IPS-15b (cell line): Measurements from ENCODE around the gene PCDHB9.
A peak's percentile ranks its signal among the peaks of the same experiment; 100 is the strongest.
"Not testable (repeated sequence)": the region's sequence is repeated elsewhere in the genome, so short reads cannot be mapped to it uniquely, and the experiment has no call there.

Source experiments
- H3K27me3 ChIP-seq: one replicate; pipeline ENCODE4 v1.6.1; 2013; ENCODE audit warnings: low read length; ENCODE audit not compliant: control insufficient read depth, insufficient read depth
- H3K36me3 ChIP-seq: one replicate; pipeline ENCODE4 v1.6.1; 2013; ENCODE audit warnings: low read length; ENCODE audit not compliant: control insufficient read depth, insufficient read depth
- H3K4me1 ChIP-seq: one replicate; pipeline ENCODE4 v1.6.1; 2013; ENCODE audit warnings: mild to moderate bottlenecking, low read length; ENCODE audit not compliant: control insufficient read depth, insufficient read depth
- H3K4me3 ChIP-seq: one replicate; pipeline ENCODE4 v1.5.1; 2013; ENCODE audit warnings: low read depth, low read length
- H3K9ac ChIP-seq: one replicate; pipeline ENCODE4 v1.6.1; 2013; ENCODE audit warnings: low read depth, mild to moderate bottlenecking, low read length
- H3K9me3 ChIP-seq: one replicate; pipeline ENCODE4 v1.6.1; 2013; ENCODE audit warnings: mild to moderate bottlenecking, low read length; ENCODE audit not compliant: control insufficient read depth, insufficient read depth

The PCDHB9 gene

DNA sequence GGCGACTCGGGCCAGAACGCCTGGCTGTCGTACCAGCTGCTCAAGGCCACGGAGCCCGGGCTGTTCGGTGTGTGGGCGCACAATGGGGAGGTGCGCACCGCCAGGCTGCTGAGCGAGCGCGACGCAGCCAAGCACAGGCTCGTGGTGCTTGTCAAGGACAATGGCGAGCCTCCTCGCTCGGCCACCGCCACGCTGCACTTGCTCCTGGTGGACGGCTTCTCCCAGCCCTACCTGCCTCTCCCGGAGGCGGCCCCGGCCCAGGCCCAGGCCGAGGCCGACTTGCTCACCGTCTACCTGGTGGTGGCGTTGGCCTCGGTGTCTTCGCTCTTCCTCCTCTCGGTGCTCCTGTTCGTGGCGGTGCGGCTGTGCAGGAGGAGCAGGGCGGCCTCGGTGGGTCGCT, 7.4 kb downstream of the PCDHB9 start:
- H3K9ac ChIP-seq, H3K36me3 ChIP-seq, H3K27me3 ChIP-seq, H3K4me1 ChIP-seq, H3K9me3 ChIP-seq, H3K4me3 ChIP-seq: not testable (repeated sequence)

DNA sequence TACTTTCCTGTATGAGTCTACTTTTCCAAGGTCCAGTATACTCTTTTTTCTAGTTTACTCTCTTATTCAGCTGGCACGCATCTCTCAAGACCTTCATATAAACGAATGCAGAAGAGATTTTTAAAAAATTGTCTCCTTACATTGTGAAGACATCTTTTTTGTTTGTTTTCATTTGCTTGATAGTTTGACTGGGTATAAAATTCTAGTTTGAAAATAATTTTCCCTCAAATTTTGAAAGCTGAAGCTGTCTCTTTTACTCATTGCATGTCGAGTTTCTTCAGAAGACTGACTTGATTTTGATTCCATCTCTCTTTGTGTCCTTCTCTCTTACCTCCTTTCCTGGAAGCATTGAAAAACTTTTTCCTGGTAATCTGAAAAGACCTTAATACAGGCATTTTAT, 9.4 kb downstream of the PCDHB9 start:
- H3K27me3 ChIP-seq, result no peaks in the 10 kb centered on the region
- no peaks in the 10 kb centered on the region for H3K9me3 ChIP-seq

DNA sequence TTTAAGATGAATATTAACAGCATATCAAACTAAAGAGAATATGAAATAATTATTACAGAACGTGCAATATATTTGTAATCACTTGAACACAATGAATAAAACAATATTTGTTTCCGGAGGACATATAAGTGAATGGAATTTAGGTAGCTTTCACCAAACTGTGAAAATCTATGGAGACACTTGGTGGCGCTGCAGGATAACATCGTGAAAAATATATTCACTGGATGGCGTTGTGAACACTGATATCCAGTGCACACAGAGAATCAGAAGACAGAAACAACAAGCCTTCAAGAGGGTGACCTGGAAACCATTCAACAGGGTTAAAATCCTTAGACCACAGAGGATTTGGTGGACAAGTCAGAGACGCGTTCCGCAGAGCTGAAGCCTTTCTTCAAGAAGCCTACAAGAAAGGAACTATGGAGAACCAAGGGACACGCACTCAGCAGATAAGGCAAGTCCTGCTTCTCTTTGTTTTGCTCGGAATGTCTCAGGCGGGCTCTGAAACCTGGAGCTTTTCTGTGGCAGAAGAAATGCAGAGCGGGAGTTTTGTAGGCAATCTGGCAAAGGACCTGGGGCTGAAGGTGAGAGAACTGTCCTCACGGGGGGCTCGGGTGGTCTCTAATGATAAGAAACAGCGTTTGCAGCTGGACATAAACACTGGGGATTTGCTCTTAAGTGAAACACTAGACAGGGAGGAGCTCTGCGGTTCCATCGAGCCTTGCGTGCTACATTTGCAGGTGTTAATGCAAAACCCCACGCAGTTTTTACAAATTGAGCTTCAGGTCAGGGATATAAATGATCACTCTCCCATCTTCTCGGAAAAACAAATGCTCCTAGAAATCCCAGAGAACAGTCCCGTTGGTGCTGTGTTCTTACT, 12.6 kb downstream of the PCDHB9 start, which contains the start of gene PCDHB11:
Gene PCDHB11 (plus strand): TSS at position 269 of the 877 bp plus-strand sequence. CDS start 148 bp downstream, at position 417.
- no peak within 1 kb of the TSS for H3K9ac ChIP-seq
- H3K9me3 ChIP-seq, result no peaks in the 10 kb centered on the region
- H3K4me1 ChIP-seq, result no peaks in the 10 kb centered on the region
- no peaks in the 10 kb centered on the region for H3K36me3 ChIP-seq
- H3K27me3 ChIP-seq, result no peaks in the 10 kb centered on the region
- H3K4me3 ChIP-seq, result peak within 1 kb of the TSS; percentile 8

More for the DNA sequence above, 9.4 kb downstream of the PCDHB9 start:
- H3K36me3 ChIP-seq, result no peaks in the 10 kb centered on the region
- no peaks in the 10 kb centered on the region for H3K4me1 ChIP-seq
- no peak overlapping the region for H3K9ac ChIP-seq
- H3K4me3 ChIP-seq, result no peak overlapping the region

DNA sequence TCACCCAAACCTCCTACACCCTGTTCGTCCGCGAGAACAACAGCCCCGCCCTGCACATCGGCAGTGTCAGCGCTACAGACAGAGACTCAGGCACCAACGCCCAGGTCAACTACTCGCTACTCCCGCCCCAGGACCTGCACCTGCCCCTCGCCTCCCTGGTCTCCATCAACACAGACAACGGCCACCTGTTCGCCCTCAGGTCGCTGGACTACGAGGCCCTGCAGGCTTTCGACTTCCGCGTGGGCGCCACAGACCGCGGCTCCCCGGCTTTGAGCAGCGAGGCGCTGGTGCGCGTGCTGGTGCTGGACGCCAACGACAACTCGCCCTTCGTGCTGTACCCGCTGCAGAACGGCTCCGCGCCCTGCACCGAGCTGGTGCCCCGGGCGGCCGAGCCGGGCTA, 14.2 kb downstream of the PCDHB9 start:
- not testable (repeated sequence) for H3K9me3 ChIP-seq, H3K27me3 ChIP-seq, H3K9ac ChIP-seq

DNA sequence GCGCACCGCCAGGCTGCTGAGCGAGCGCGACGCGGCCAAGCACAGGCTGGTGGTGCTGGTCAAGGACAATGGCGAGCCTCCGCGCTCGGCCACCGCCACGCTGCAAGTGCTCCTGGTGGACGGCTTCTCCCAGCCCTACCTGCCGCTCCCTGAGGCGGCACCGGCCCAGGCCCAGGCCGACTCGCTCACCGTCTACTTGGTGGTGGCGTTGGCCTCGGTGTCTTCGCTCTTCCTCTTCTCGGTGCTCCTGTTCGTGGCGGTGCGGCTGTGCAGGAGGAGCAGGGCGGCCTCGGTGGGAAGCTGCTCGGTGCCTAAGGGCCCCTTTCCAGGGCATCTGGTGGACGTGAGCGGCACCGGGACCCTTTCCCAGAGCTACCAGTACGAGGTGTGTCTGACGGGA, 14.7 kb downstream of the PCDHB9 start:
- H3K4me3 ChIP-seq, H3K9ac ChIP-seq, H3K4me1 ChIP-seq, H3K36me3 ChIP-seq, H3K9me3 ChIP-seq, H3K27me3 ChIP-seq: not testable (repeated sequence)

More for the DNA sequence above, 14.2 kb downstream of the PCDHB9 start:
- H3K4me3 ChIP-seq, H3K4me1 ChIP-seq, H3K36me3 ChIP-seq: not testable (repeated sequence)

DNA sequence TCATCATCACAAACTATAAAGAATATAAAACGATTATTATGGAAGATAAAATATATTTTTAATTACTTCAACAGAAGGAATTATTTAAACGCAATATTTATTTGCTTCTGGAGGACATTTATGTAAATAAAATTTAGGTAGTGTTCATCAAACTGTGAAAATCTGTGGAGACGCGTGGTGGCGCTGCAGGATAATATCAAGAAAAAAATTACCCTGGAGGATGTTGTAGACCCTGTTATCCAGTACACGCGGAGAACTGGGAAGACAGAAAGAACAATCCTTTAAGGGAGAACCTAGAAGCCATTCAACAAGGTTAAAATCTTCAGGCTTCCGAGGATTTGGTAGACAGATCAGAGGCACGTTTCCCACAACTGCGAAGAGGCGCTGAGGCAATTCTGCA, 21.5 kb downstream of the PCDHB9 start, which contains the start of gene PCDHB12:
Gene PCDHB12 (plus strand): TSS at position 242 of the 400 bp plus-strand sequence. CDS start 189 bp downstream, outside the sequence.
- H3K4me1 ChIP-seq, result no peaks in the 10 kb centered on the region
- H3K9ac ChIP-seq, result no peak within 1 kb of the TSS
- H3K4me3 ChIP-seq, result no peak within 1 kb of the TSS
- H3K27me3 ChIP-seq, result no peaks in the 10 kb centered on the region
- no peaks in the 10 kb centered on the region for H3K36me3 ChIP-seq
- H3K9me3 ChIP-seq, result no peaks in the 10 kb centered on the region

DNA sequence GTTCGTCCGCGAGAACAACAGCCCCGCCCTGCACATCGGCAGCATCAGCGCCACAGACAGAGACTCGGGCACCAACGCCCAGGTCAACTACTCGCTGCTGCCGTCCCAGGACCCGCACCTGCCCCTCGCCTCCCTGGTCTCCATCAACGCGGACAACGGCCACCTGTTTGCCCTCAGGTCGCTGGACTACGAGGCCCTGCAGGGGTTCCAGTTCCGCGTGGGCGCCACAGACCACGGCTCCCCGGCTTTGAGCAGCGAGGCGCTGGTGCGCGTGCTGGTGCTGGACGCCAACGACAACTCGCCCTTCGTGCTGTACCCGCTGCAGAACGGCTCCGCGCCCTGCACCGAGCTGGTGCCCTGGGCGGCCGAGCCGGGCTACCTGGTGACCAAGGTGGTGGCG, 23.3 kb downstream of the PCDHB9 start:
- not testable (repeated sequence) for H3K4me1 ChIP-seq, H3K9ac ChIP-seq, H3K36me3 ChIP-seq, H3K9me3 ChIP-seq, H3K4me3 ChIP-seq, H3K27me3 ChIP-seq

DNA sequence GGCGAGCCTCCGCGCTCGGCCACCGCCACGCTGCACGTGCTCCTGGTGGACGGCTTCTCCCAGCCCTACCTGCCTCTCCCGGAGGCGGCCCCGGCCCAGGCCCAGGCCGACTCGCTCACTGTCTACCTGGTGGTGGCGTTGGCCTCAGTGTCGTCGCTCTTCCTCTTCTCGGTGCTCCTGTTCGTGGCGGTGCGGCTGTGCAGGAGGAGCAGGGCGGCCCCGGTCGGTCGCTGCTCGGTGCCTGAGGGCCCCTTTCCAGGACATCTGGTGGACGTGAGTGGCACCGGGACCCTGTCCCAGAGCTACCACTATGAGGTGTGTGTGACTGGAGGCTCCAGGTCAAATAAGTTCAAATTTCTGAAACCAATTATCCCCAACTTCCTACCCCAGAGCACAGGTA, 23.9 kb downstream of the PCDHB9 start:
- H3K4me1 ChIP-seq, H3K4me3 ChIP-seq, H3K36me3 ChIP-seq, H3K9me3 ChIP-seq, H3K9ac ChIP-seq, H3K27me3 ChIP-seq: not testable (repeated sequence)

DNA sequence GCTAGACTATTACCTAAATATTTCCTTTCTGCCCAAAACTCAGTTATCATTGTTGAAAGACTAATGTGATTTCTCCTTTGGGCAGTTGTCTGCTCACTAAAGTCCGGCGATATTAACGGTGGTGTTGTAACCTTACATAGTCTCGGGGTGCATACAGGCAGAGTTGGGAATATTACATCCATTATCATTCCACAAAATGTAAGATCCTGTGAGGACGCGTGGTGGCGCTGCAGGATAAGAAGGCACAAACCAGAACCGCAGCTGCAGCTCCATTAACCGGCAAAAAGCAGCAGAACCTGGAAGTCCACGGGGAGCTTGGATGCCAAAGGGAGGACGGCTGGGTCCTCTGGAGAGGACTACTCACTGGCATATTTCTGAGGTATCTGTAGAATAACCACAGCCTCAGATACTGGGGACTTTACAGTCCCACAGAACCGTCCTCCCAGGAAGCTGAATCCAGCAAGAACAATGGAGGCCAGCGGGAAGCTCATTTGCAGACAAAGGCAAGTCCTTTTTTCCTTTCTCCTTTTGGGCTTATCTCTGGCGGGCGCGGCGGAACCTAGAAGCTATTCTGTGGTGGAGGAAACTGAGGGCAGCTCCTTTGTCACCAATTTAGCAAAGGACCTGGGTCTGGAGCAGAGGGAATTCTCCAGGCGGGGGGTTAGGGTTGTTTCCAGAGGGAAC, 26.8 kb downstream of the PCDHB9 start, which contains the start of gene PCDHB13:
Gene PCDHB13 (plus strand): TSS at position 264 of the 684 bp plus-strand sequence. CDS start 205 bp downstream, at position 469.
- H3K4me3 ChIP-seq, H3K9me3 ChIP-seq, H3K36me3 ChIP-seq, H3K4me1 ChIP-seq, H3K27me3 ChIP-seq, H3K9ac ChIP-seq: not testable (repeated sequence)

DNA sequence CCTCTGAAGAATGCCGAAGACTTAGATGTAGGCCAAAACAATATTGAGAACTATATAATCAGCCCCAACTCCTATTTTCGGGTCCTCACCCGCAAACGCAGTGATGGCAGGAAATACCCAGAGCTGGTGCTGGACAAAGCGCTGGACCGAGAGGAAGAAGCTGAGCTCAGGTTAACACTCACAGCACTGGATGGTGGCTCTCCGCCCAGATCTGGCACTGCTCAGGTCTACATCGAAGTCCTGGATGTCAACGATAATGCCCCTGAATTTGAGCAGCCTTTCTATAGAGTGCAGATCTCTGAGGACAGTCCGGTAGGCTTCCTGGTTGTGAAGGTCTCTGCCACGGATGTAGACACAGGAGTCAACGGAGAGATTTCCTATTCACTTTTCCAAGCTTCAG, 27.6 kb downstream of the PCDHB9 start:
- not testable (repeated sequence) for H3K9ac ChIP-seq, H3K4me3 ChIP-seq, H3K9me3 ChIP-seq, H3K27me3 ChIP-seq, H3K4me1 ChIP-seq, H3K36me3 ChIP-seq

DNA sequence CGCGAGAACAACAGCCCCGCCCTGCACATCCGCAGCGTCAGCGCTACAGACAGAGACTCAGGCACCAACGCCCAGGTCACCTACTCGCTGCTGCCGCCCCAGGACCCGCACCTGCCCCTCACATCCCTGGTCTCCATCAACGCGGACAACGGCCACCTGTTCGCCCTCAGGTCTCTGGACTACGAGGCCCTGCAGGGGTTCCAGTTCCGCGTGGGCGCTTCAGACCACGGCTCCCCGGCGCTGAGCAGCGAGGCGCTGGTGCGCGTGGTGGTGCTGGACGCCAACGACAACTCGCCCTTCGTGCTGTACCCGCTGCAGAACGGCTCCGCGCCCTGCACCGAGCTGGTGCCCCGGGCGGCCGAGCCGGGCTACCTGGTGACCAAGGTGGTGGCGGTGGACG, 28.5 kb downstream of the PCDHB9 start:
- not testable (repeated sequence) for H3K9ac ChIP-seq, H3K27me3 ChIP-seq, H3K9me3 ChIP-seq, H3K4me1 ChIP-seq, H3K4me3 ChIP-seq, H3K36me3 ChIP-seq

DNA sequence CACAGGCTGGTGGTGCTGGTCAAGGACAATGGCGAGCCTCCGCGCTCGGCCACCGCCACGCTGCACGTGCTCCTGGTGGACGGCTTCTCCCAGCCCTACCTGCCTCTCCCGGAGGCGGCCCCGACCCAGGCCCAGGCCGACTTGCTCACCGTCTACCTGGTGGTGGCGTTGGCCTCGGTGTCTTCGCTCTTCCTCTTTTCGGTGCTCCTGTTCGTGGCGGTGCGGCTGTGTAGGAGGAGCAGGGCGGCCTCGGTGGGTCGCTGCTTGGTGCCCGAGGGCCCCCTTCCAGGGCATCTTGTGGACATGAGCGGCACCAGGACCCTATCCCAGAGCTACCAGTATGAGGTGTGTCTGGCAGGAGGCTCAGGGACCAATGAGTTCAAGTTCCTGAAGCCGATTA, 29.1 kb downstream of the PCDHB9 start:
- H3K9ac ChIP-seq, H3K4me1 ChIP-seq, H3K27me3 ChIP-seq, H3K36me3 ChIP-seq, H3K4me3 ChIP-seq, H3K9me3 ChIP-seq: not testable (repeated sequence)
